ENCODE data around the gene NHLRC1. TPM values are rescaled to one million over a fixed set of nuclear protein-coding genes. Genes with fewer than 3 reads are reported as not detected.

Gene NHLRC1
- total RNA-seq, 1 experiment from 2014 or later: 1.4 TPM

GRCh38 chr6:18101271-18101670, 21.2 kb downstream of the NHLRC1 start:
- DNase-seq (ENCODE audit: low spot score): no peak
- Mint-ChIP-seq H3K4me1 (peaks cover 3% of the 10 kb centered on the region; the same call in 1 of the 2 replicates), H3K27ac (no peak overlapping the region), H3K27me3 (ENCODE audit: low read depth) (no peaks in the 10 kb centered on the region; the same call in 1 of the 2 replicates), H3K4me3 (no peak overlapping the region), H3K9me3 (peaks cover 13% of the 10 kb centered on the region), H3K36me3 (peaks cover 5% of the 10 kb centered on the region; the same call in 1 of the 2 replicates)
- POLR2A ChIA-PET: no interaction called here
- CTCF ChIA-PET: interaction anchor here (0.6 to 1.3 kb wide), 2 partner anchors 20 to 296 kb away, joined by 3 read pairs; no protein-coding TSS in a partner anchor
- TF ChIP-seq, protein P1, sequence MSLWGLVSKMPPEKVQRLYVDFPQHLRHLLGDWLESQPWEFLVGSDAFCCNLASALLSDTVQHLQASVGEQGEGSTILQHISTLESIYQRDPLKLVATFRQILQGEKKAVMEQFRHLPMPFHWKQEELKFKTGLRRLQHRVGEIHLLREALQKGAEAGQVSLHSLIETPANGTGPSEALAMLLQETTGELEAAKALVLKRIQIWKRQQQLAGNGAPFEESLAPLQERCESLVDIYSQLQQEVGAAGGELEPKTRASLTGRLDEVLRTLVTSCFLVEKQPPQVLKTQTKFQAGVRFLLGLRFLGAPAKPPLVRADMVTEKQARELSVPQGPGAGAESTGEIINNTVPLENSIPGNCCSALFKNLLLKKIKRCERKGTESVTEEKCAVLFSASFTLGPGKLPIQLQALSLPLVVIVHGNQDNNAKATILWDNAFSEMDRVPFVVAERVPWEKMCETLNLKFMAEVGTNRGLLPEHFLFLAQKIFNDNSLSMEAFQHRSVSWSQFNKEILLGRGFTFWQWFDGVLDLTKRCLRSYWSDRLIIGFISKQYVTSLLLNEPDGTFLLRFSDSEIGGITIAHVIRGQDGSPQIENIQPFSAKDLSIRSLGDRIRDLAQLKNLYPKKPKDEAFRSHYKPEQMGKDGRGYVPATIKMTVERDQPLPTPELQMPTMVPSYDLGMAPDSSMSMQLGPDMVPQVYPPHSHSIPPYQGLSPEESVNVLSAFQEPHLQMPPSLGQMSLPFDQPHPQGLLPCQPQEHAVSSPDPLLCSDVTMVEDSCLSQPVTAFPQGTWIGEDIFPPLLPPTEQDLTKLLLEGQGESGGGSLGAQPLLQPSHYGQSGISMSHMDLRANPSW (CRISPR knock-in tag; conservative IDR thresholded peaks at IDR 0.05; ENCODE audit: low read depth): no peak
- no peak for TF ChIP-seq IRF1 (CRISPR knock-in tag; IDR thresholded peaks at IDR 0.05)
- TF ChIP-seq NFYB (CRISPR knock-in tag; conservative IDR thresholded peaks at IDR 0.05; ENCODE audit: low read depth): no peak
- no peak for TF ChIP-seq ZNF671 (CRISPR knock-in tag; IDR thresholded peaks at IDR 0.05)
- no peak for TF ChIP-seq HMGA2 (CRISPR knock-in tag; IDR thresholded peaks at IDR 0.05)
- TF ChIP-seq IRF2 (CRISPR knock-in tag; IDR thresholded peaks at IDR 0.05; ENCODE audit: borderline replicate concordance, low read depth): no peak
- TF ChIP-seq ELF4 (CRISPR knock-in tag; IDR thresholded peaks at IDR 0.05; ENCODE audit: low read depth): no peak
- TF ChIP-seq SMAD4 (CRISPR knock-in tag; IDR thresholded peaks at IDR 0.05): no peak
- TF ChIP-seq SOX15 (CRISPR knock-in tag; IDR thresholded peaks at IDR 0.05): no peak
- TF ChIP-seq, protein P2, sequence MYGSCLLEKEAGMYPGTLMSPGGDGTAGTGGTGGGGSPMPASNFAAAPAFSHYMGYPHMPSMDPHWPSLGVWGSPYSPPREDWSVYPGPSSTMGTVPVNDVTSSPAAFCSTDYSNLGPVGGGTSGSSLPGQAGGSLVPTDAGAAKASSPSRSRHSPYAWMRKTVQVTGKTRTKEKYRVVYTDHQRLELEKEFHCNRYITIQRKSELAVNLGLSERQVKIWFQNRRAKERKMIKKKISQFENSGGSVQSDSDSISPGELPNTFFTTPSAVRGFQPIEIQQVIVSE (CRISPR knock-in tag; IDR thresholded peaks at IDR 0.05; ENCODE audit: borderline replicate concordance): no peak
- TF ChIP-seq OVOL2 (CRISPR knock-in tag; IDR thresholded peaks at IDR 0.05; ENCODE audit: borderline replicate concordance): no peak
- no peak for TF ChIP-seq FOXP4 (CRISPR knock-in tag; IDR thresholded peaks at IDR 0.05)
- TF ChIP-seq JUN (CRISPR knock-in tag; IDR thresholded peaks at IDR 0.05): no peak
- TF ChIP-seq ZMAT4 (CRISPR knock-in tag; IDR thresholded peaks at IDR 0.05): no peak
- TF ChIP-seq GRHL2 (CRISPR knock-in tag; IDR thresholded peaks at IDR 0.05; ENCODE audit: insufficient replicate concordance, severe bottlenecking): no peak
- TF ChIP-seq ZNF232 (CRISPR knock-in tag; IDR thresholded peaks at IDR 0.05): no peak
- TF ChIP-seq NR2C2 (CRISPR knock-in tag; IDR thresholded peaks at IDR 0.05): no peak
- TF ChIP-seq ETV6 (CRISPR knock-in tag; IDR thresholded peaks at IDR 0.05): no peak
- ATAC-seq: no peak

- Mint-ChIP-seq H3K4me3 (no peak overlapping the region), H3K4me1 (peaks cover 3% of the 10 kb centered on the region; the same call in 1 of the 2 replicates), H3K27ac (no peak overlapping the region), H3K27me3 (ENCODE audit: low read depth) (no peaks in the 10 kb centered on the region; the same call in 1 of the 2 replicates), H3K9me3 (peaks cover 7% of the 10 kb centered on the region; the same call in 1 of the 2 replicates), H3K36me3 (no peaks in the 10 kb centered on the region)
- CTCF ChIA-PET: interaction anchor here (1.5 kb wide), 1 partner anchor 21 kb away, joined by 8 read pairs; no protein-coding TSS in a partner anchor
- ATAC-seq: no peak
- TF ChIP-seq SP1 (CRISPR knock-in tag; conservative IDR thresholded peaks at IDR 0.05) (no peak), CREB1 (CRISPR knock-in tag; IDR thresholded peaks at IDR 0.05) (no peak), RORB (CRISPR knock-in tag; IDR thresholded peaks at IDR 0.05) (no peak), TEAD4 (CRISPR knock-in tag; IDR thresholded peaks at IDR 0.05) (no peak)
- POLR2A ChIA-PET: no interaction called here
- DNase-seq (ENCODE audit: low spot score): no peak
Observed at GRCh38 chr6:18100296-18100695, 22.2 kb downstream of the NHLRC1 start.

All from WTC11 (cell line).